HG03571 (cell line): ENCODE data around the gene GET3.

Source experiments
- ATAC-seq: cut with Tn5 transposase; IDR thresholded peaks from one replicate; pipeline ENCODE4 v1.9.1; 2021; ENCODE audit not compliant: unreplicated experiment

Gene GET3

GRCh38 chr19:12778017-12778904 is 41.0 kb downstream of the GET3 start:
- no peak for ATAC-seq

DNA sequence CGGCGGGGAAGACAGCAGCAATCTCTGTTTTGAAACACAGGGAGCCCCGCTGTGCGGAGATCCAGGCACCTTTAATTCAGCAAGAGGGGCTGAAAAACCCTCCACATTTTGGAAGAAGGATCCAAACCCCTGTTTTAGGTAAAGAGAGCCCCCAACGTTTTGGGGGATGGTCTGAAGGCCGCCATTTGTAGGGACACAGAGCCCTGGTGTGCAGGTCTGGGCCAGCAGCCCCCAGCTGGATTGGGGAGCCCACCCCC is 41.5 kb downstream of the GET3 start:
- no peak for ATAC-seq

- no peak for ATAC-seq
These were observed 42.1 kb downstream of the GET3 start for GRCh38 chr19:12779162-12779993.

DNA sequence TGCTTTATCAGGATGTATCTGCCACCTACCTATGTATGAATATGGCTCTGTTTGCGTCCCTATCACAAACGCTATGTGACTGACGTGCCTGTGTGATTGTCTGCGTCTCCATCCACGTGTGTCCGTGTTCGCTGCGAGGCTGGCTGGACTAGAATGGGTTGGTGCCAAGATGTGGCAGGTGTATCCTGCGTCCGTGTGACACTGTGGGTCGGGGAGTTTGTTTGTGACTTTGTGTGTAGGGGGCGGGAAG is 44.8 kb downstream of the GET3 start:
- no peak for ATAC-seq

- ATAC-seq = peak; percentile 21
These were observed 45.4 kb downstream of the GET3 start for GRCh38 chr19:12782424-12783290.

DNA sequence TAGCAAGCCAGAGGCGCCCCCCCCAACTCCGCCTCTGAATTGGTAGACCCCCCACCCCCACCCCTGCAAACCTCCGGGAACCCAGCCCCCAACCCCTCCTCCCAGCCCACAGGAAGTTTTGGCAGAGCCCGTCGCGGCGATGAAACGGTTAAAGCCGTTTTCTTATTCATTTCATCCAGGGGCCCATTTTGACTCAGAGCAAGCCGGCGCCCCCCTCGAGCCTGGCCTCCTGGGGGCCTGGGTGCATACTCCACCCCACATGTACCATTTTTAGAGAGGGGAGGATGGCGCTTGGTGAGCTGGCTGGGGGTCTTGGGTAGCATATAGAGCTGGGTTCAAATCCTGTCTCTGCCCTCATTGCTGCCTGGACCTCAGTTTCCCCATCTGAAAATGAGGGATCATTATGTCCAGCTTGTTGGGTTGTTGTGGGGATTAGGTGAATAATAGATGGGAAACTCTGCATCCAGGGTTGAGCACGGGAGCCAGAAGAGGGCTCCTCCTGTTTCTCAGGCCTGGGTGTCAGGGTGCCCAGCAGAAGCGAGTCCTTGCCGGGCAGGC is 46.1 kb downstream of the GET3 start:
- ATAC-seq = no peak

DNA sequence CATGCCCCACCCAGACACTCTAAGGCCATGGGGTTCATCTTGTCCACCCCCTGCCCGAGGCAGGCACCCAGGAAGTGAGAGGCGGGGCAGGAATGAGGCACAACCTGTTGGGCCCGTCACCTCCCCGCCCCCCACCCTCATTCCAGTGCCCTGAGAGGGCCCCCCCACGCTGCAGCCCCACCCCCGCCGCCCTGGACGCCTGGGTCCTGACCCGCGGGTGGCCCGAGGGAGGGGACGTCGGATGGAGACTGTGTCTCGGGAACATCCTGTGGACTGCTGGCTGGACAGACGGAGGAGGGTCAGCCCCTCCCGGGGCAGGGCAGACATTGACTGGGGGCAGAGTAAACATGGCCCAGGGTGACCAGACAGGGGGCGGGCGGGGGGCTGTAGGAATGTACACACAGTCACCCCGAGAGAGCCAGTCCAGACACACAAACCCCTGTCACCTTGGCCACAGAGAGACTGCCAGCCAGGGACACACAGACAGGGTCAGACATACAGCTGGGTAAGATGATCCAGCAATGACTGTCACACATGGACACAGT is 46.6 kb downstream of the GET3 start:
- no peak for ATAC-seq

DNA sequence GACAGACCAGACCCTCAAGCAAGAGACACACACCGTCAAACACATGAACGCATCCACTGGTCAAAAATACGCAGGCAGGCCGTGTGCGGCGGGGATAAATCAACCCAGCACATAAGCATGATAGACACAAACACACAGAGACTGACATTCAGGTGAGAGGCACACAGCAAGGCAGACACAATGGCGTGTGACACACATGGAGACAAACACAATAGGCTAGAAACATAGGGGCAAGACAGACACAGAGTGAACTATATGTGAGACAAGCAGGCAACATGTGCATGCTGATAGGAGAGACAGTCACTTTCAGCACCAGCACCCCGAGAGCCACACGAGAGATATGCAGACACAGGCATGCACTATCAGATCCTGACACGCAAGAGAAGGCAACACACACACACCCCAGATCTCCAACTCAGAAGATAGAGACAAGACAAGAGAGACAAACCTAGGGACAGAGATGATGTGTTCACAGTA is 47.1 kb downstream of the GET3 start:
- ATAC-seq = no peak

DNA sequence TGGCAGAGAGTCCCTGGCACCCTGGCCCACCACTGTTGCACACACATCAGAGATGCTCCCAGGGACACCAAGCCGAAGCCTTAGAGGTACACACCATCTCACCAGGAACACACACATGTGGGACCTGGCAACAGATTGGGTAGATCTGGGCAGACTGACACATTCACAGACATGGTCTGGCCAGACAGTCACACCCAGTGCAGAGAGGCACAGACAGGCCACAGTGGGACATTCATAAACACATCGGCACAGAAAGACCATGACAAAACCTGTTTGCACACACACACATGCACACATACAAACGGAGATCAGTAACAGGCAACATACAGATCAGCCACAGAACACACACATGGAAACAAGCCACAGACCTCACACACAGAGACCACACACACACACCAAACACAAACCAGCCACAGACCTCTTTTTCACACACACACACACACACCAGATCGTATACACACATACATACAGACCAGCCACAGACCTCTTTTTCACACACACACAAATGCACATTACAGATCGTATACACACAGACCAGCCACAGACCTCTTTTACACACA is 47.7 kb downstream of the GET3 start:
- no peak for ATAC-seq

- ATAC-seq = no peak
These were observed 48.2 kb downstream of the GET3 start for GRCh38 chr19:12785431-12786031.

DNA sequence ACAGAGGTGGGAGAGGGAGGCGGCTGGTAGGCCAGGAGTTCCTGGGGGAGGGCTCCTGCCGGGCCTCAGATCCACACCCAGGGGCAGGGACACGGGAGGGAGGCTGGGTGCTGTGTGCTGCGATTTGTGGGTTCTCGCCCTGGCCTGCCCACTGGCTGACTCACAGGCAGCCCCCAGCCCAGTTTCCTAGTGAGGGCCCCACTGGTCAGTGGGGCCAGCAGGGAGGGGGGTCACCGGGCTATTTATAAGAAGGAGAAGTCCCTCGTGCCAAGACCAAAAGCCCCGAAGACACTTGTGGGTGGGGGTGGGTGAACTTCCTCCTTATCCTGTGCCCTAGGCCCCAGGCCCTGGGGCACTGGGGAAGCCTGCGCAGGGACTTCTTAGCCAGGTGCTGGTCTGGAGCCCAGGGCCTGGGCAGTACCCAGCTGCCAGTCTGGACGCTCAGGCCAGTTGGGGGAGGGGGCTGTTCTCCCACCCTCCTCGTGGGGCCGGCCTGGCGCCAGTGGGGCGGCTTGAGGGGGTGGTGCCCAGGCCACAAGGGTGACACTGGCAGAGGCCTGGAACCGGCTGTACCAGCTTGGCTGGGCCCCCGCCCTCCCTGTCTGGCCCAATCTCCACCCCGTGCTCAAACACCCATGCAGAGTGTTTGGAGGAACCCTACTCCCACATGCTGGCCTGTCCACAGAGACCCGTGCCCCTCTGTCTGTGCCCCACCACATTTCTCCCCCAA is 49.0 kb downstream of the GET3 start:
- ATAC-seq = no peak

GRCh38 chr19:12786952-12787351 is 49.7 kb downstream of the GET3 start:
- no peak for ATAC-seq

DNA sequence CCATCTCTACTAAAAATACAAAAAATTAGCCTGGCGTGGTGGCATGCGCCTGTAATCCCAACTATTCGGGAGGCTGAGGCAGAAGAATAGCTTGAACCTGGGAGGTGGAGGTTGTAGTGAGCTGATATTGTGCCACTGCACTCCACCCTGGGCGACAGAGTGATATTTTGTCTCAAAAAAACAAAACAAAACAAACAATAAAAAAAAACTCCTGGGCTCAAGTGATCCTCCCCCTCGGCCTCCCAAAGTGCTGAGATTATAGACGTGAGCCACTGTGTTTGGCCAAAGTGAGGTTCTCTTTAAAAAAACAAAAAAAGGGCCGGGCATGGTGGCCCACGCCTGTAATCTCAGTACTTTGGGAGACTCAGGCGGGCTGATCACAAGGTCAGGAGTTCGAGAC is 50.2 kb downstream of the GET3 start:
- ATAC-seq = no peak

DNA sequence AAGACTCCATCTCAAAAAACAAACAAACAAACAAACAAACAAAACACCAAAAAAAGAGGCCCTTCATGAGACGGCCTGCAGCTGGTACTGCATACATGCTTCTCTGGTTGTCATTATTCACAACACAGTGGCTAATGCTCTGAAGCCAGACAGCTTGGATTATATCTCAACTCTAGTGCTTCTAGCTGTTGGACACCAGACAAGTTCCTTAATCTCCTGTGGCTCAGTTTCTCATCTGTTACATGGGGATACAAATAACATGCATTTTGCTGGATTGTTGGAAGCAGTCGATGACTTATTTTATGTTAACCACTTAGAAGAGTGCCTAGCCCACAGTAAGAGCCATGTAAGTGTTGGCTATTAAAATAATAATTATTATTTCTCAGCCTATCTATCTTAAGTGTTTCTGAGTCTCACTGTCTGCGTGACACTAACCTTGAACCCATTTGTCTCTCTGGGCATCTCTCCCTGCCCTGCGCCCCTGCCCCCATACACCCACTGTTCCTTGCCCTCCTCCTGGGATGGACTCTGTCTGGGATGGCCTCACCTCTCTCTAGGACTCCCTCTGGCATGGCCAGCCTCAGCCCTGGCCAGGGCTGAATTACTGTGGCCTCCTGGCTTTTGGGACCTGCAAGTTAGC is 50.9 kb downstream of the GET3 start:
- ATAC-seq = no peak

DNA sequence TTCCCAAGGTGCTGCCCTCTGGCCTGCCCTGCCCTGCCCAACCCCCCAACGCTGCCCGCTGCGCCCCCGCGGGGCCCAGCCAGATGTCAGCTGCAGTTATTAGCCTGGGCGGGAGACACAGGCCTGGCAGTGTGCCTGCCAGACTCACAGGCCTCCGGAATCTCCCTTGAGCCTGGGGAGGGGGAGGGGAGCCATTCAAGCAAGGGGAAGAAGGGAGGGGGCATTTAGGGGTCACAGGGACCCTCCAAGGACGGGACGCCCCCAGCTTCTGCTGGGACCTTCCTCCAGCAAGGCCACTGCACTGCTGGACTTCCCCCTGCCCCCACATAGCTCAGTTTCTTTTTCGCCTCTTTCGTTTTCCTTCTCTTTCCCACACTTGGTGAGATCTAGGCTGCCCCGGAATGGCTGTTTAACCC is 51.4 kb downstream of the GET3 start:
- no peak for ATAC-seq

DNA sequence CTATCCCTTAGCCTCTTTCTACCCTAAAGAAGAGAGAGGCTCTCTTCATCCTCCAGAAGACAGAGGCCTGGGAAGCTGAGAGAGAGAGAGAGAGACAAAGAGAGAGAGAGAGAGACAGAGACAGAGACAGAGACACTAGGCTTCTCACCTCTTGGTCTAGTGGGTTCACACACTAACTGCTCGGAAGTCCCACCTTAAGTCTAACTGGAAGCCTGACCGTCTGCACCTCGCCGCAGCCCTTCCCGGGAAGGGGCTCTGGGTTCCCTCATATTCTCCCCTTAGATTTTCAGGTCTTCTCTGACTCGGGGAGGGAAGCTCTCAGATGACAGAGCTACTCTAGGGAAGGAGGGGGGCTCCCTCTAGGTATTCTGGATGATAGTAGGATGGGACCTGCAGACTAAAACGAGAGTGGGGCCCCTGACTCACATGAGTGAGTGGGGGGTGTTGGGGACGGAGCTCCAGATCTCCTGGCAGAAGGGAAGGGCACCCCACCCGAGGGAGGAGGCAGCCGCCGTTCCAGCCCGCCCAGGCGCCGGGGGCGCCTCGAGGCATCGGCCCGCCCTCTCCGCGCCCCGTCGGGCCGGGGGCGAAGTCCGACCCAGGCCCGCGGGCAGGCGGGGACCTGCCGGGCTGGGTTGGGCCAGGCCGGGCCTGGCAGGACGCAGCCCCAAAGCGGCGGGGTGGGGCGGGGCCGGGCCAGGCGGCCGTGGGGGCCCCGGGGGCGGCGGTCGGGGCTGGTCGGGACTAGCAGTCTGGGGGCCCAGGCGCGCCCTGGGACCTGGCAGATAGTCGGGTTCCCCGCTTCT is 52.0 kb downstream of the GET3 start:
- ATAC-seq = no peak

- peak; percentile 31 for ATAC-seq
These were observed 52.8 kb downstream of the GET3 start for GRCh38 chr19:12789904-12790619.
